IPS DF 6.9 (cell line): ENCODE data around the gene PRDM12.

ENCODE experiments used
- DNase-seq: peaks from one replicate; pipeline ENCODE4 v3.0.0-alpha.2; 2013; ENCODE audit warnings: low read depth, low spot score
- H3K27ac ChIP-seq: one replicate; pipeline ENCODE4 v1.5.1; 2013; ENCODE audit warnings: low read length, control low read depth
- H3K27me3 ChIP-seq: 2 replicates; pipeline ENCODE4 v1.6.1; 2013; ENCODE audit warnings: mild to moderate bottlenecking, low read length; ENCODE audit not compliant: control insufficient read depth, insufficient read depth
- H3K36me3 ChIP-seq: 2 replicates; pipeline ENCODE4 v1.6.1; 2013; ENCODE audit warnings: low read length; ENCODE audit not compliant: control insufficient read depth, insufficient read depth
- H3K4me1 ChIP-seq: 2 replicates; pipeline ENCODE4 v1.6.1; 2013; ENCODE audit warnings: low read length; ENCODE audit not compliant: control insufficient read depth, insufficient read depth
- H3K4me3 ChIP-seq: 2 replicates; pipeline ENCODE4 v1.5.1; 2013; ENCODE audit warnings: mild to moderate bottlenecking, low read length
- H3K9me3 ChIP-seq: 2 replicates; pipeline ENCODE4 v1.6.1; 2013; ENCODE audit warnings: low read length, inconsistent platforms; ENCODE audit not compliant: control insufficient read depth, insufficient read depth
- WGBS: extraction: QIAGEN DNeasy Blood & Tissue Kit; methylation state at CpG from one replicate; pipeline ENCODE4 v1.1.7; 2013; ENCODE audit warnings: mixed read lengths, missing lambda C conversion rate; ENCODE audit not compliant: insufficient read length, insufficient coverage; 5-methylcytosine and 5-hydroxymethylcytosine counted together

The PRDM12 gene

GRCh38 chr9:130665431-130666392 lies 1.3 kb downstream of the PRDM12 start:
- H3K9me3 ChIP-seq, result no peaks in the 10 kb centered on the region
- H3K36me3 ChIP-seq, result no peaks in the 10 kb centered on the region
- no CpG with 5 or more reads among the region's 61 CpGs for WGBS
- peaks cover 6% of the 10 kb centered on the region for H3K4me1 ChIP-seq
- H3K4me3 ChIP-seq, result peak overlapping the region; percentile 6; the same call in 1 of the 2 replicates
- peaks cover 80% of the 10 kb centered on the region for H3K27me3 ChIP-seq
- H3K27ac ChIP-seq, result no peak overlapping the region
- no peak for DNase-seq

DNA sequence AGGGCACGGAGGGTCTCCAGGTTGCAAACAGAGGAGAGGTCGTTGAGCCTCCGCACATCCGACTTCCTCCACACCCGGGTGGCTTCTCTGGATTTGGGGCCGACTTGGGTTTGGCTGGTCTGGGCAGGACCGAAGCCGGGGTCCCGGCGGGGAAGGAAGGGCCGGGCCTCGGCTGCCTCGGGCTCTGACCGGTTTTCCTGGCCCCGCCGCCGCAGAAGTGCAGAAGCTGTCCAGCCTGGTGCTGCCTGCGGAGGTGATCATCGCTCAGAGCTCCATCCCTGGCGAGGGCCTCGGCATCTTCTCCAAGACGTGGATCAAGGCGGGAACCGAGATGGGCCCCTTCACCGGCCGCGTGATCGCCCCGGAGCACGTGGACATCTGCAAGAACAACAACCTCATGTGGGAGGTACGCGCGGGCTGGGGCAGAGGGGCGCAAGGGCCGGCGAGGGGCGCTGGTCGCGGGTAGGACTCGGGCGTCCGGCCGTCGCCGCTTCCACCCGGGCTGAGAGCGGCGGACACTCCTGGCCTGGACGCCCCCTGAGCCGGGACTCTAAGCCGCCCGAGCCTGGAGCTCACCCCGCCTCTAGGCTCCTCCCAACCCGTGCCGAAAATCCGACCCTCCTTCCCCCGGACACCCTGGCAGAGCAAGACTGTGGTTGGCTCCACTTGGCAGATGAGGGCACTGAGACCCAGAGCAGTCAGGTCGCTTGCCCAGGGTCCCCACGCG lies 2.2 kb downstream of the PRDM12 start:
- H3K27me3 ChIP-seq, result peaks cover 73% of the 10 kb centered on the region
- DNase-seq, result no peak
- no peak overlapping the region for H3K27ac ChIP-seq
- no peaks in the 10 kb centered on the region for H3K36me3 ChIP-seq
- peaks cover 6% of the 10 kb centered on the region for H3K4me1 ChIP-seq
- H3K4me3 ChIP-seq, result no peak overlapping the region
- WGBS, result no CpG with 5 or more reads among the region's 60 CpGs
- H3K9me3 ChIP-seq, result no peaks in the 10 kb centered on the region

GRCh38 chr9:130667120-130667435 lies 2.7 kb downstream of the PRDM12 start:
- no CpG with 5 or more reads among the region's 4 CpGs for whole genome bisulfite sequencing
- DNase-seq, result no peak
- H3K4me1 ChIP-seq, result peaks cover 4% of the 10 kb centered on the region
- no peak overlapping the region for H3K4me3 ChIP-seq
- H3K27ac ChIP-seq, result no peak overlapping the region
- no peaks in the 10 kb centered on the region for H3K9me3 ChIP-seq
- no peaks in the 10 kb centered on the region for H3K36me3 ChIP-seq
- peaks cover 68% of the 10 kb centered on the region for H3K27me3 ChIP-seq

DNA sequence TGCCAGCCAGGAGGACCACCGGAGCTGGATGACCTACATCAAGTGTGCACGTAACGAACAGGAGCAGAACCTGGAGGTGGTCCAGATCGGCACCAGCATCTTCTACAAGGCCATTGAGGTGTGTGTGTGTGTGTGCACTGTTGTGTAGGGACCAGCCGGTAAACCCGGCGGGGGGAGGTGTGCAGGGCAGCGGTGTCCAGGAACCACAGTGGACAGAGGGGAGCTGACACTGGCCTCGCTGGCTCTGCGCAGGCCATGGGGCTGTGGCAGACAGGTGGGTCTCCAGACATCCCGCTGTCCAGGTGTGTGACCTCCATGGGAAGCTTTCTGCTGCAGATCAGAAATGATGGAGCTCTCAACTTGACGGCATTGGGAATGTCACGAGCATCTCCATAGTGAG lies 3.8 kb downstream of the PRDM12 start:
- no peak for DNase-seq
- peaks cover 57% of the 10 kb centered on the region for H3K27me3 ChIP-seq
- no peak overlapping the region for H3K27ac ChIP-seq
- H3K36me3 ChIP-seq, result no peaks in the 10 kb centered on the region
- no CpG with 5 or more reads among the region's 13 CpGs for WGBS
- H3K4me3 ChIP-seq, result no peak overlapping the region
- H3K4me1 ChIP-seq, result peaks cover 4% of the 10 kb centered on the region
- no peaks in the 10 kb centered on the region for H3K9me3 ChIP-seq

DNA sequence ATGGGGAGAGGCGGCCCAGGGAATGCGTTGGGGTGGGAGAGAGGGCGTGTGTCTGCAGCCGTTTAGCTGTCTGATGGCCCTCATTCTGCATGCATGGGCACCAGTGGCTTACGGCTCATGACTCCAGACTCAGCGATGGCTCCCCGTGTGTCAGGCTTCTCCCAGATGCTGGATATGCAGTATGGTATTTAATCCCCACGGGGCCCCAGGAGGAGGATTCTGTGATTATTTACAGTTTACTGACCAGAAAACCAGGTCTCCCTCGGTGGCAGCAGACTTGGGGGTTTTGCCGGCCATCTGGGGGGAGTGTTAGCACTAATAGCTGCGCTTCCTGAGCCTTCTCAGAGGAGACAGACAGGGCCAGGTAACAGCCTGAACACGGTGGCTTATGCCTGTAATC lies 4.3 kb downstream of the PRDM12 start:
- Histone ChIP-seq H3K4me3 (no peak overlapping the region), H3K4me1 (peaks cover 4% of the 10 kb centered on the region), H3K36me3 (no peaks in the 10 kb centered on the region), H3K9me3 (no peaks in the 10 kb centered on the region), H3K27me3 (peaks cover 52% of the 10 kb centered on the region), H3K27ac (no peak overlapping the region)
- no CpG with 5 or more reads among the region's 12 CpGs for WGBS
- DNase-seq, result no peak

- H3K9me3 ChIP-seq, result no peaks in the 10 kb centered on the region
- H3K4me1 ChIP-seq, result peaks cover 4% of the 10 kb centered on the region
- H3K27ac ChIP-seq, result no peak overlapping the region
- no peak overlapping the region for H3K4me3 ChIP-seq
- no peak for DNase-seq
- peaks cover 40% of the 10 kb centered on the region for H3K27me3 ChIP-seq
- WGBS, result no CpG with 5 or more reads among the region's 4 CpGs
- H3K36me3 ChIP-seq, result no peaks in the 10 kb centered on the region
Observed at GRCh38 chr9:130669965-130670364, 5.6 kb downstream of the PRDM12 start.

DNA sequence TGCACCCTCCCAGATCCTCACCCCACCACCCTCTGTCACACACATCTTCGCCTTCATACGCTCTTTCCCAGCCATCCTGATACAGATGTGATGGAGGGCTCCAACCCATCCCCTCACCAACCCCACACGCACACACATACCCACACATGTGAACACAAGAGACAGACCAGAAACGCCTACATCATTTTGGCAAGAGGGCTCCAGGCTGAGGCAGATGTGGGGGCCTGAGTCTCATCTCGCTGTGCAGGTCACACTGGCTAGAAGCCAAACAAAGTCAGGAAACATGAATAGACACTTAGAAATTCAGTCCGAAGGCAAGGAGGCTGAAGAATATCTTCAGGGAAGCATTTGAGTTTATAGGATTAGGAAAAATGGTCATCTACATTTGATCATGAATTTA lies 6.2 kb downstream of the PRDM12 start:
- no peaks in the 10 kb centered on the region for H3K9me3 ChIP-seq
- H3K4me3 ChIP-seq, result no peak overlapping the region
- peaks cover 34% of the 10 kb centered on the region for H3K27me3 ChIP-seq
- DNase-seq, result no peak
- no CpG with 5 or more reads among the region's 6 CpGs for WGBS
- no peaks in the 10 kb centered on the region for H3K36me3 ChIP-seq
- H3K4me1 ChIP-seq, result peaks cover 4% of the 10 kb centered on the region
- H3K27ac ChIP-seq, result no peak overlapping the region

DNA sequence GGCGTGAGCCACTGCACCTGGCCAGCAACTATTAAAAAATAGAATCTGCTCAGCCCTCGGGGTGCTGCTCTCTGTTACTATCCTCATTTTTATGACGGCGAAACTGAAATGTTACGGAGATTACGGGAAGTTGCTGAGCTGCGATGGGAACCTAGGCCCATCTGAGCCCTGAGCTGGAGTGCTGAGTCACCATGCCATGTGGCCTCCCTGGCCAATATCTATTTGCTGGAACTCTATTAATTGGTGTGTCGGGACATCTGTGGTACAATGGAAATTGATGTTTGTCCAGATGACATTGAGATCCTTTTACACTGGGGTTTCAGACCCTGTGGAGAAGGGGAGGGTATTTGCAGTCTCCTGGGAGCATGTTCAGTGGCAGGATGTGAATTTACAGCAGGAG lies 8.1 kb downstream of the PRDM12 start:
- H3K27ac ChIP-seq, result no peak overlapping the region

DNA sequence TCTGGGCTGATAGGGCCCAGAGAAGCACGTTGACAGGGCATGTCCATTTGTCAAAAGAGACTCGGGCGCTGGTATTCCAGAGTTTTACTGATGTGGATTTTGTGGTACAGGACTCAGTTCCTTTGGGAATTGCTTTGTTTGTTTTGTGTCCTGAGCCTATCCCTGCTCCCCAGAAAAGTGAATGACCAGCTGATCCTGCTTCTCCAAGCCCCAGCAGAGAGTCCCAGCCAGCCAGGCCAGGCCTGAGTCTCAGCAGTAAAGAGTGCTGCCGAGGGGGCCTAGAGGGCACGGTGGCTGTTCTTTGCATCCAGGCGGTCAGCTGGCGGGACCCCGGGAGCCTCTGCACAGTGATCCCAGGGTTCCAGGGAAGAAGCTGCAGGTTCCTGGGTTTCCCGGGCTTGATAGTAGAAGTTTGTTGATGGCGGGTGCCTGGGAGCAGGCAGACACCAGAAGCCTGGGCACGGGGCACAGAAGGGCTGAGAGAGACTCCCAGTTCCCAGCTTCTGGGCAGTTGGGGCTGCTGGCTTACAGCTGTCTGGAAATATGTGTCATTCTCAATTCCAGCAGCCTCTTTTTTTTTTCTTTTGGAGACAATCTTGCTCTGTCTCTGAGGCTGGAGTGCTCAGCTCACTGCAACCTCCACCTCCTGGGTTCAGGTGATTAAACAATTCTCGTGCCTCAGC lies 8.7 kb downstream of the PRDM12 start:
- no peaks in the 10 kb centered on the region for H3K9me3 ChIP-seq
- H3K36me3 ChIP-seq, result no peaks in the 10 kb centered on the region
- H3K4me3 ChIP-seq, result no peak overlapping the region
- no peak for DNase-seq
- peaks cover 10% of the 10 kb centered on the region; the same call in 1 of the 2 replicates for H3K27me3 ChIP-seq
- no peak overlapping the region for H3K27ac ChIP-seq
- H3K4me1 ChIP-seq, result no peaks in the 10 kb centered on the region
- no CpG with 5 or more reads among the region's 12 CpGs for WGBS

More for the DNA sequence above, 8.1 kb downstream of the PRDM12 start:
- no peak for DNase-seq
- no CpG with 5 or more reads among the region's 8 CpGs for WGBS
- Histone ChIP-seq H3K4me1 (no peaks in the 10 kb centered on the region), H3K27me3 (peaks cover 16% of the 10 kb centered on the region), H3K9me3 (no peaks in the 10 kb centered on the region), H3K36me3 (no peaks in the 10 kb centered on the region), H3K4me3 (no peak overlapping the region)

DNA sequence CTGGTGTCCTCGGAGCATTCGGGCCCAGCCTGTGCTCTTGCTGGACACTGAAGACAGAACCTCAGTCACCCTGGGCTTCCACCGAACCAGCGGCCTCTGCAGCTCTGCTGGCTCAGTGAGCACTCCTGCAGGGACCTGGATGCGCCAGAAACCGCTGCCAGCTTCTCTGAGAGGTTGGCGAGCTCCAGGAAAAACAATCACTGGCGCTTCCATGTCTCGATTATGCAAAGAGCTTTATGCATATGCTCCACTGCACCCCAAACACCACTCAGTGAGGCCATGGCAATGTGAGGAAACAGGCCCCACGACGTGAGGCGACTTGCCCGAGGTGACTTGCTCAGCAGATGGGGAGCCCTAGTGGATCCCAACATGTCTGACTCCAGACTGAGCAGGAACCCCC lies 11.0 kb downstream of the PRDM12 start:
- no peak for DNase-seq
- Histone ChIP-seq H3K27me3 (peaks cover 3% of the 10 kb centered on the region; the same call in 1 of the 2 replicates), H3K4me3 (no peak overlapping the region), H3K36me3 (no peaks in the 10 kb centered on the region), H3K27ac (no peak overlapping the region), H3K9me3 (no peaks in the 10 kb centered on the region), H3K4me1 (no peaks in the 10 kb centered on the region)
- no CpG with 5 or more reads among the region's 13 CpGs for WGBS
